ENCODE measurements around the gene EFCC1. TPM values are rescaled to one million over a fixed set of nuclear protein-coding genes. Genes with fewer than 3 reads are reported as not detected.

The EFCC1 gene
- total RNA-seq, 1 experiment from 2014 or later = 0.39 TPM

DNA sequence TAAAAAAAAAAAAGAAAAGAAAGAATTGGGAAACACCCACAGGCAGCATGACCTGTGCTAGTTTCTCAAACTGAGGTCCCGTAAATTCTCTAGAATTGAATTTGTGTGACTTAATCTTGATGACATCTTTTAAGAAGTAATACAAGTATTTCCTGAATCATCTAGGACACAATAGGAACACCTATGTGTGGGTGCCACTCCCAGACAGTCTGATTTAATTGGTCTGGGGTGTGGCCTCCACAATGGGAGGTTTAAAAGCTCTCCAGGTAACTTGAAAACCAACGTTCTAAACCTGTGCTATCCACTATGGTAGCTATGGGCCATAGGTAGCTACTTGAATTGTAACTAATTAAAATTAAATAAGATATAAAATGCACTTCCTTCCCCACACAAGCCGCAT lies 35.3 kb upstream of the EFCC1 start:
- no TSS peak for BruUV-seq (replicated peaks)
- Histone ChIP-seq H3K9me3 (no peaks in the 10 kb centered on the region), H3K27me3 (replicated peaks; ENCODE audit: control insufficient read depth, insufficient read depth, low read length) (no peaks in the 10 kb centered on the region), H3K4me1 (no peaks in the 10 kb centered on the region), H3K4me3 (ENCODE audit: low read depth, low read length) (no peak overlapping the region), H3K36me3 (ENCODE audit: control insufficient read depth, insufficient read depth, low read length) (no peaks in the 10 kb centered on the region)
- Mint-ChIP-seq H3K36me3 (ENCODE audit: insufficient read depth, unreplicated experiment) (no peaks in the 10 kb centered on the region), H3K27ac (ENCODE audit: unreplicated experiment) (no peak overlapping the region), H3K9me3 (ENCODE audit: unreplicated experiment) (no peaks in the 10 kb centered on the region), H3K4me3 (ENCODE audit: unreplicated experiment) (no peak overlapping the region), H3K4me1 (ENCODE audit: low read depth, unreplicated experiment) (no peaks in the 10 kb centered on the region), H3K27me3 (ENCODE audit: insufficient read depth, unreplicated experiment) (peaks cover 6% of the 10 kb centered on the region)
- intact Hi-C loops (cut with micrococcal nuclease; ENCODE audit: unreplicated experiment) = no loop called here
- TF ChIP-seq, protein P1, sequence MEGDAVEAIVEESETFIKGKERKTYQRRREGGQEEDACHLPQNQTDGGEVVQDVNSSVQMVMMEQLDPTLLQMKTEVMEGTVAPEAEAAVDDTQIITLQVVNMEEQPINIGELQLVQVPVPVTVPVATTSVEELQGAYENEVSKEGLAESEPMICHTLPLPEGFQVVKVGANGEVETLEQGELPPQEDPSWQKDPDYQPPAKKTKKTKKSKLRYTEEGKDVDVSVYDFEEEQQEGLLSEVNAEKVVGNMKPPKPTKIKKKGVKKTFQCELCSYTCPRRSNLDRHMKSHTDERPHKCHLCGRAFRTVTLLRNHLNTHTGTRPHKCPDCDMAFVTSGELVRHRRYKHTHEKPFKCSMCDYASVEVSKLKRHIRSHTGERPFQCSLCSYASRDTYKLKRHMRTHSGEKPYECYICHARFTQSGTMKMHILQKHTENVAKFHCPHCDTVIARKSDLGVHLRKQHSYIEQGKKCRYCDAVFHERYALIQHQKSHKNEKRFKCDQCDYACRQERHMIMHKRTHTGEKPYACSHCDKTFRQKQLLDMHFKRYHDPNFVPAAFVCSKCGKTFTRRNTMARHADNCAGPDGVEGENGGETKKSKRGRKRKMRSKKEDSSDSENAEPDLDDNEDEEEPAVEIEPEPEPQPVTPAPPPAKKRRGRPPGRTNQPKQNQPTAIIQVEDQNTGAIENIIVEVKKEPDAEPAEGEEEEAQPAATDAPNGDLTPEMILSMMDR (IDR thresholded peaks at IDR 0.05; ENCODE audit: insufficient read depth in 1 of 2, low read depth in 1 of 2, low read length in 1 of 2, severe bottlenecking in 1 of 2, unreplicated experiment in 1 of 2) = no peak
- no peak for DNase-seq
- CTCF ChIA-PET = no interaction called here
- POLR2A ChIA-PET = no interaction called here

DNA sequence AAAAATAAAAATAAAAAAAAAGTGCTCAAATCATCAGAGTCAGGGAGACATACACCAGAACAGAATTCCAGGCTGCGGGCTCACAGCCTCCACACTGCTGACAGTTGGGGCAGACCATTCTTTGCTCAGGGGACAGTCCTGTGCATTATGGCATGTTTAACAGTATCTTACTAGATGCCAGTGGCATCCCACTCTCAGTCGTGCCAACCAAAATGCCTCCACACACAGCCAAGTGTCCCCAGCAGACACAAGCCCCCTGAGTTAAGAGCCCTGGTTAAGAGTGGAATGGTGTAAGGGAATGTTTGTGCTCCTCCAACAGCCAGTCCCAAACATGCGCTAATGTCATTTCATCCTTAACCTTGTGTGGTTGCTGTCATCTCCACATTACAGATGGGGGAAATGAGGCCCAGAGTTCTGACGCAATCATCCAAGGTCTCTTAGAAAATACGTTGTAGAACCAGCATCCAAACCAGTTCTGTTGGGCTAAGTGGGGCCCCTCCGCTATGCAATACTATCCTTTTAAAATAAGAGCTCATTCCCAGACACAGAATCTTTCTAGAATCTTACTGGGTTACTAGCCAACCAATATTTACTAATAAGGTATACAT lies 33.3 kb upstream of the EFCC1 start:
- ChIA-PET POLR2A (no interaction called here), CTCF (no interaction called here)
- peak in 1 of 2 experiments; percentile 25 for DNase-seq
- Histone ChIP-seq H3K27me3 (replicated peaks; ENCODE audit: control insufficient read depth, insufficient read depth, low read length) (no peaks in the 10 kb centered on the region), H3K4me1 (no peaks in the 10 kb centered on the region), H3K4me3 (ENCODE audit: low read depth, low read length) (no peak overlapping the region), H3K9me3 (no peaks in the 10 kb centered on the region), H3K36me3 (ENCODE audit: control insufficient read depth, insufficient read depth, low read length) (no peaks in the 10 kb centered on the region)
- no TSS peak for BruUV-seq (replicated peaks)
- no peak overlapping the region for H3K27ac Mint-ChIP-seq (ENCODE audit: unreplicated experiment)
- no peak overlapping the region for H3K4me3 Mint-ChIP-seq (ENCODE audit: unreplicated experiment)
- intact Hi-C loops (cut with micrococcal nuclease; ENCODE audit: unreplicated experiment) = no loop called here
- no peaks in the 10 kb centered on the region for H3K4me1 Mint-ChIP-seq (ENCODE audit: low read depth, unreplicated experiment)
- TF ChIP-seq, protein P1 (IDR thresholded peaks at IDR 0.05; ENCODE audit: insufficient read depth in 1 of 2, low read depth in 1 of 2, low read length in 1 of 2, severe bottlenecking in 1 of 2, unreplicated experiment in 1 of 2) = no peak
- no peaks in the 10 kb centered on the region for H3K9me3 Mint-ChIP-seq (ENCODE audit: unreplicated experiment)
- peaks cover 4% of the 10 kb centered on the region for H3K27me3 Mint-ChIP-seq (ENCODE audit: insufficient read depth, unreplicated experiment)
- H3K36me3 Mint-ChIP-seq (ENCODE audit: insufficient read depth, unreplicated experiment) = no peaks in the 10 kb centered on the region

DNA sequence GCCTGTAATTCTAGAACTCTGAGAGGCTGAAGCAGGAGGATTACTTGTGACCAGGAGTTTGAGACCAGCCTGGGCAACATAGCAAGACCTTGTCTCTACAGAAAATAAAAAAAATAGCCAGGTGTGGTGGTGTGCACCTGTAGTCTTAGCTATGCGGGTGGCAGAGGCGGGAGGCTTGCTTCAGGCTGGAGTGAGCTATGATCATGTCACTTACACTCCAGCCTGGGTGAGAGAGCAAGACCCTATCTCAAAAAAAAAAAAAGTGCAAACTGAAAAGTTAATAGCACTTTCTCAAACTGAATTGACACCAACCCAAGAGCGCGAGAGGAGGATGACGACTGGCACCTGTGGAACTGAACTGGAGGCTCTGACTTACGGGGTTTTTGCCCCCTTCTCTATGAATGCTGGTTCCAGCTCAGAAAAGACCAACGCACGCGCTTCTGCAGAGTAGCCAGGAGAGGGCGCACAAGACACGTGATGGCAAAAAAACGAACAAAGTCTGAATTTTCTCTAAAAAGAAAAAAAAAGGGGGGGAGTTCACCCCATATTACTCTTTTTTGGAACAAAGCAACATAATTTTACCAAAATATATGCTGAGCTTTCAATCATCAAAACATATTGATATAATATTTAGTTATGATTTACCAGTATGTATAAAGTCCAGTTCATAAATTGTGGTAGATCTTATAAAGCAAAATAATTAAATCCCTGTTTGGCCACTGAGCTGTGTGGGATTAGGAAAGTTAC lies 30.9 kb upstream of the EFCC1 start:
- no peak overlapping the region for H3K4me3 Mint-ChIP-seq (ENCODE audit: unreplicated experiment)

More for the DNA sequence above, 30.9 kb upstream of the EFCC1 start:
- peaks cover 1% of the 10 kb centered on the region for H3K27me3 Mint-ChIP-seq (ENCODE audit: insufficient read depth, unreplicated experiment)
- Histone ChIP-seq H3K4me3 (ENCODE audit: low read depth, low read length) (no peak overlapping the region), H3K36me3 (ENCODE audit: control insufficient read depth, insufficient read depth, low read length) (no peaks in the 10 kb centered on the region), H3K4me1 (no peaks in the 10 kb centered on the region), H3K27me3 (replicated peaks; ENCODE audit: control insufficient read depth, insufficient read depth, low read length) (no peaks in the 10 kb centered on the region), H3K9me3 (no peaks in the 10 kb centered on the region)
- no peaks in the 10 kb centered on the region for H3K4me1 Mint-ChIP-seq (ENCODE audit: low read depth, unreplicated experiment)
- TF ChIP-seq, protein P1 (IDR thresholded peaks at IDR 0.05; ENCODE audit: insufficient read depth in 1 of 2, low read depth in 1 of 2, low read length in 1 of 2, severe bottlenecking in 1 of 2, unreplicated experiment in 1 of 2) = peak; percentile 89 to 97
- no peaks in the 10 kb centered on the region for H3K36me3 Mint-ChIP-seq (ENCODE audit: insufficient read depth, unreplicated experiment)
- ChIA-PET POLR2A (interaction anchor here (0.7 kb wide), 1 partner anchor 25 kb away, joined by 3 read pairs; no protein-coding TSS in a partner anchor), CTCF (interaction anchor here (0.5 to 2.5 kb wide), 41 partner anchors 22 to 692 kb away, joined by 3 to 31 read pairs (median 6); partner anchors contain the start of genes ACAD9, CFAP92, COPG1 and RAB43)
- no peaks in the 10 kb centered on the region for H3K9me3 Mint-ChIP-seq (ENCODE audit: unreplicated experiment)
- DNase-seq = peak in 1 of 2 experiments; percentile 62
- intact Hi-C loops (cut with micrococcal nuclease; ENCODE audit: unreplicated experiment) = loop anchor here (1.0 to 10.0 kb wide), 4 partner anchors 47 to 275 kb away; partner anchors contain the start of gene ISY1
- H3K27ac Mint-ChIP-seq (ENCODE audit: unreplicated experiment) = no peak overlapping the region
- BruUV-seq (replicated peaks) = no TSS peak
